KBM-7 (cell line): Measurements from ENCODE around the gene PADI2.
A peak's percentile ranks its signal among the peaks of the same experiment; 100 is the strongest.

Experiments used
- DNase-seq: peaks from one replicate; pipeline ENCODE4 v3.0.0-alpha.2; 2015
- in situ Hi-C: fragments of 300-500 bp; cut with MboI; formaldehyde crosslinking; loops from 2 replicates; pipeline ENCODE4 v1.14.3; 2020; ENCODE audit warnings: low sequenced_read_pairs, low pct_unique_long_range_greater_than_20kb, mixed read lengths

PADI2 gene

GRCh38 chr1:17045150-17045549 is 74.1 kb downstream of the PADI2 start:
- DNase-seq, result no peak
- in situ Hi-C loops, result no loop called here

DNA sequence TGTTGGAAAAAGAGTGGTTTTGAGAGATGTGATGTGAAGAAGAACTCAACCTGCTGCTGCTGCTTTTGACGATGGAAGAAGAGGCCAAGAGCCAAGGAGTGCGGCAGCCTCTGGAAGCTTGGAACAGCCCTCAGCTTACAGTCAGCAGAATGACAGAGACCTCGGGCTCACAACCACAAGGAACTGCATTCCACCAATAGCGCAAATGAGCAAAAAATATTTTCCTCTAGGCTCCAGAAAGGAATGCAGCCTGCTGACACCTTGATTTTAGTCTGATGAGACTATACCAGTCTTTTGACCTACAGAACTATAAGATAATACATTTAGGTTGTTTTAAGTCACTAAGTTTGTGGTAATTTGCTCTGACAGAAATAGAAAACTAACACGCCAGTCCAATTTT is 75.6 kb downstream of the PADI2 start:
- DNase-seq, result no peak
- in situ Hi-C loops, result no loop called here

- in situ Hi-C loops, result no loop called here
- no peak for DNase-seq
Observed at GRCh38 chr1:17040135-17040534, 79.1 kb downstream of the PADI2 start.

GRCh38 chr1:17039522-17039921 is 79.7 kb downstream of the PADI2 start:
- DNase-seq, result no peak
- in situ Hi-C loops, result no loop called here

DNA sequence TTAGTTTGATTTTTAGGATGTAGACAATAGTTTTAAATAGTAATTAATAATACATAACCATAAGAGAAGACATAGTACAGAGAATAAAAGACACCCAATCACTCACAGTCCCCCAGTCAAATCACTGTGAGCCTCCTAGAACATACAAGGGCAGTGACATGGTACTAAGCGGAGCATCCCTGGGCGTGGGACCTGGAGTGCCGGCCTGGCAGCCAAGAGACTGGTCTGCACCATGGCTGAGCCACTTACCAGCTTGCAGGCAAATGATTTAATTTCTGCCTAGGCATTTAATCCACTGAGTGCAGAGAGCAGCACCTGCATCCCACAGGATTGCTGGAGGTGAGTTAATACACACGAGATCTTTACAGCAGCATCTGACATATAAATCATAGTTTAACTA is 85.8 kb downstream of the PADI2 start:
- in situ Hi-C loops, result no loop called here

DNA sequence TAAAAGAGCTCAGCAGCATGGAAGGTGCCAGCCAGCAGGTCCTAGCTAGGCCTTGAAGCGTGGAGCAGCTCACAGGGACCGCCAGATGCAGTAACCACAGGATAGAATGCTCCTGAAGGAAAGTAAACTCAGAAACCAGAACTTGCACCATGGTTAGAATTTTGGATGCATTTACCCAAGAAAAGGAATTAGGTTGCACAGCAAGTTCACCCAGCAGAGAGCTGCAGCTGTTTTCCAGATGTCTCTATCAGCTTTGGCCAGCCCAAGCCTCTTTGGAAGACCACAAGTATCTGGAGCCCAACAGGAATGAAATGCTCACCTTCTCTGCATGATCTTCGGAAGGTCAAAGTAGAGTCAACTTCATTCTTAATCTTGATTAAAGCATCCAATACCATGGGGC is 86.5 kb downstream of the PADI2 start:
- in situ Hi-C loops, result no loop called here
- no peak for DNase-seq

More for the DNA sequence above, 85.8 kb downstream of the PADI2 start:
- DNase-seq, result no peak

DNA sequence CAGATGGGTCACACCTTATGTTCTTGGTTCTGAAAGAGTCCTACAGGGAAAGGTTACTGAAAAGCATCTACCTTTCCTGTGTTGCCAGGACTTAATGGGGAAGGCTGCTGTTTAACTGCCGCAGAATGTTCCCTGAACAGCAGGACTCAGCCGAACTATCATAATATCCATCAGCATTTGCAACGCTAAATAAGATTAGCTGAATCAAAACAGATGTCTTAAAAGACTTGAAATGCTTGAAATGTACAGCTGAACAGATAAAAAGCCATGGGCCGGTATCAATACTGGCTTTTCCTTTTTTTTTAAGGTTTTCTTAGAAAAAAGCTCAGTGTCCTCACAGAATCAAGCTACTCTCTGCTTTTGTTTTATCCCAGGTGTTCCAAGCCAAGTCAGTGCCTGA is 87.8 kb downstream of the PADI2 start:
- DNase-seq, result no peak
- in situ Hi-C loops, result no loop called here

DNA sequence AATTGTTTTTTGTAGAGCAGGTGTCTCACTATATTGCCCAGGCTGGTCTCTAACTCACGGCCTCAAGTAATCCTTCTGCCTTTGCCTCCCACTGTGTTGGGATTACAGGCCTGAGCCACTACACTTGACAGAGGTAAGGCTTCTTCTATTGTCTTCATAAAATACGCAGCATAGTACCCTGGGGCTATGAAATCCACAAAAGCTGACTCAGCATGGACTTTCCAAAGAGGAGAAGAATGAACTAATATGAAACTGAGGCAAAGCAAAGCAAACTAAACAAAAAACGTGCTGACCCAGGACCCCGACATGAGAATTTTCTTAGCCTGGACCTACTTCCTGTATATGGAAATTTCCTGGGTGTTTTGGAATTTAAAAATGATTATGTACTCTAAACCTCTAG is 89.0 kb downstream of the PADI2 start:
- DNase-seq, result no peak
- in situ Hi-C loops, result no loop called here

DNA sequence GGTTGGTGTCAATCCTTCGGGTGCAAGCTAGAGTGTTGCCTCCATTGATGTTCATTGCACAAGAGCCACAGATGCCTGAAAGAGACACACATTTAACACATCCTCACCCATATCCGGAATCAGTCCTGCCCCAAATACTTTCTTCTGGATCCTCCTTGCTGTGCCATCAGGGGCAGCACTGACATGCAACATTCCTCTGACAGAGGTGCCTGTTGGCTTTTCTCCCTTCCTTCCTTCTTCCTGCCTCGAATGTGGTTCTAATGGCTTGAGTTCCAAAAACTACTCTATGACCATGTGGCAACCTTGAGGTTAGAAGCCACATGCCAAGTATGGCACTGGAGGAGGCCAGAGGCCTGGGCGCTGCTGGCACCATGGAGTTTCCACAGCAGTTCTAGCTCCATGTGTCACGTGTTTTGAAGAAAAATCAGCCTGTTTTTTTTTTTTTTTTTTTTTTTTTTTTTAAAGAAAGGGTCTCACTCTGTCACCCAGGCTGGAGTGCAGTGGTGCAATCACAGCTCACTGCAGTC is 90.5 kb downstream of the PADI2 start:
- DNase-seq, result no peak
- in situ Hi-C loops, result no loop called here

GRCh38 chr1:17027900-17028299 is 91.4 kb downstream of the PADI2 start:
- in situ Hi-C loops, result no loop called here
- DNase-seq, result no peak

GRCh38 chr1:17027403-17027802 is 91.8 kb downstream of the PADI2 start:
- in situ Hi-C loops, result no loop called here
- no peak for DNase-seq

DNA sequence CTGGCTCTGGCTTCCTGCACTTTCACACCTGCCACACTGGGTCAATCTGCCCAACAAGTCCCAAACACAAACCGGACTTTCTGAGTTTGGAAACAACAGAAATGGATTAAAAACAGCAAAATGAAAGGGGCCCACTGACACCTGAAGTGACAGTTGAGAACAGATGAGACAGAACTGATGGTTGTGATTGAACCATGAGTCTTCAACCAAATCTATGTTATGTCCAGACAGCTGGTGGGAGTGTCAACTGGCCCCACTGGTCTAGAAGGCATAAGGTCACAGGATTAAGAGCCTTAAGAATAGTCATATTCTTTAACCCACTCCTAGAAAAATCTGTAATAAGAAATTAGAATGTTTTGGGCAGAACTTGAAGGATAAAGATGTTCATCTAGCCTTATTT is 94.5 kb downstream of the PADI2 start:
- no peak for DNase-seq
- in situ Hi-C loops, result no loop called here

- in situ Hi-C loops, result no loop called here
- DNase-seq, result no peak
Observed at GRCh38 chr1:17023573-17023972, 95.7 kb downstream of the PADI2 start.

GRCh38 chr1:17023102-17023501 is 96.1 kb downstream of the PADI2 start:
- DNase-seq, result peak; percentile 75
- in situ Hi-C loops, result no loop called here

DNA sequence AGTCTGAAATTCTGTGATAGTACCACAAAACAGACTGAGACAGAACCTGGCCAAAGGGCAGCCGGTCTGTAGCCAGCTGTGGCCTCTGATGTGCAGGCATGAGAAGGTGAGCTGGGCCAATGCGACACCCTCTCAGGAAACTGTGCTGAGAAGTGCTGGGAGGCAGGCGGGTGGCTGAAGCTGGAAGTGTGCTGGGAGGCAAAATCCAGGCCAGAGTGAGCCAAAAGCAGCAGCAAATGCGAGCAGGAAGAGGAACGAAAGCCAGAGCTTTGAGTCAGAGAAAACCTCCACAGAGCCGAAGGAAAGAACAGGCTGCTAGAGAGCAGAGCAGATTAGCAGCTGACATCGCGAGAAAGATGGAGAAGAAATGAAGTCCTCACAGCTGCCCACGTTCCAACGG is 97.4 kb downstream of the PADI2 start:
- no peak for DNase-seq
- in situ Hi-C loops, result no loop called here

DNA sequence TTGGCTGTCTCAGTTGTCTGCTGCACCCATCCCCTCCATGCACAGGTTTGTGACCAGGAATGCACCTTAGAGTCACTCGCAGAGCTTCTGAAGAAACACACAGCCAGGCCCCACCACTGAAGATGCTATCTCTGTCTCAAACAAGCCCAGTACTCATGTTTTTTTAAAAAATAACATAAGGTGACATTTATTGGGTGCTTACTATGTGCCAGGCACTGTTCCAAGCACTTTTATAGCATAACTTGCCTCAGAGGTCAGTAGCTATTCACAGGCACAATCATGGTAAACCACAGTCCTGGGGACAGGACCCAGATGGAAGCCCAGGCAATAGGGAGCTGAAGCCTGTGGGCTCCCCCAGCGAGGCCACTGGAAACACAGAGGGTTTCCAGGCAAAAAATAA is 98.7 kb downstream of the PADI2 start:
- in situ Hi-C loops, result no loop called here

DNA sequence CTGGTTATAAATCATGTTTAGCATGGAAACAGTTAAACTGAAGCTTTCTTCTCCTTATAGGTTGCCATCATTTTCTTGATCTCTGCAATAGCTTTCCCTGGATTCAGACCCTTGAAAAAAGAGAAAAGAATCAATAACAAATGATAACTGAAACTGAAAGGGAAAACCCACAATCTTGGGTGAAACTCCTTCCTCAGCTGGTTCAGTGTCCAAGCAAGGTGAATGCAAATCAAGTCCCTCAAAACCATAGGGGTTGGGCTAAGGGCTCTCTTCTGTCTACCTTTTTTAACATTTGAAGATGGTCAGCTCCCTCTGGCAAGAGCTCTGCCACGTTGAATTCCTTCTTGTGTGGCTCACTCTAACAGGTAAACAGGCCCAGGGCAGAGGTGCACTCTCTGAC is 100.4 kb downstream of the PADI2 start:
- in situ Hi-C loops, result no loop called here

More for the DNA sequence above, 98.7 kb downstream of the PADI2 start:
- no peak for DNase-seq

GRCh38 chr1:17017435-17017834 is 101.8 kb downstream of the PADI2 start:
- DNase-seq, result no peak
- in situ Hi-C loops, result no loop called here

More for the DNA sequence above, 100.4 kb downstream of the PADI2 start:
- no peak for DNase-seq
